ENCODE measurements around the gene AK5.

- TF ChIP-seq CTCF (IDR thresholded peaks at IDR 0.05), result no peak
- TF ChIP-seq POLR2A (IDR thresholded peaks at IDR 0.05), result no peak
These were observed 217.6 kb downstream of the AK5 start for GRCh38 chr1:77499466-77499865.

All from prostate gland (tissue), 2 donors.